ENCODE data around the gene DUXA.

DUXA gene

DNA sequence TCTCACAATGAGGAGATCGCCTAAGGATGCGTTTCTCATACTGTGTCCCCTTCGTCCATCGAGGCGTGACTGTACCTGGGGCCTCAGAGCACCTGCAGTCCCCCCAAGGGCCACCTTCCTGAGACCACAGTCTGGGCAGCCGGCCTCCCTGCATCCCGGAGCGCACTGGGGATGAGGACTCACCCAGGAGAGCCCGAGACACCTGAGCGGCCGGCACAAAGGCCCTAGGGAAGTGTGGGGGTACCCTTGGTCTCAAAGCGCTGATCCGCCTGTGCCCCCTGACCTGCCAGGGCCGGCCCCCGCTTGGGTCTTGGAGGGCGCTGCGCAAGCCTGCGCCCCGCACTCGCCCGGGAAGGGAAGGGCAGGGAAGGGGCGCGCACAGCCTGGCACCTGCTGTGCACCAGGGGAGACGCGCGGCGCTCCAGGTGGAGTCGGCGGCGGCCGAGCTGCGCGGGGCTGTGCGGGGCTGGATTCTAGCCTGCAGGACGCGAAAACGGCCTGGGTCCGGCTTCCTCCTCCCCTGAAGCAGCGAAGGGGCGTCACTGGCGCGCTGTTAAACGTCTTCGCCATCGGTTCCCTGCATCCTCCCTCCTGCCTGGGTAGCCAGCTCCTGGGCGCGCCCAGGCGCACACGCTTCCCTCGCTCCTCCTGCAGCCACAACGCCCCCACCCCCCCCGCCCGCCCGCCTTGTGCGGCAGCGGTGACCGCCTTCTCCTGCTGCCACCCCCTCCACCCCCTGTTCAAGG, 61.1 kb downstream of the DUXA start:
- no peak for DNase-seq
